GM12891 (cell line): ENCODE data around the gene RTN4RL1.

Source experiments
- DNase-seq: peaks from one replicate; pipeline ENCODE4 v3.0.0; 2011; ENCODE audit warnings: low spot score; ENCODE audit not compliant: insufficient read length
- FAIRE-seq: peaks from 2 replicates; lab custom pipeline; 2011; peaks lifted over from hg19 to GRCh38; lab: Jason Lieb, UNC
- PAX5 ChIP-seq: IDR thresholded peaks from 2 replicates; pipeline ENCODE4 v1.6.1; 2011; ENCODE audit warnings: low read length, moderate library complexity, mild to moderate bottlenecking; ENCODE audit not compliant: insufficient read depth, severe bottlenecking
- POLR2A ChIP-seq: IDR thresholded peaks from 2 replicates; pipeline ENCODE4 v1.6.1; 2011; ENCODE audit warnings: low read depth, low read length, control low read depth
- POLR2AphosphoS5 ChIP-seq: IDR thresholded peaks from 2 replicates; pipeline ENCODE4 v1.6.1; 2011; ENCODE audit warnings: low read depth, low read length, control low read depth
- POU2F2 ChIP-seq: IDR thresholded peaks from 2 replicates; pipeline ENCODE4 v1.6.1; 2011; ENCODE audit warnings: low read depth, mild to moderate bottlenecking, control low read depth, low read length, moderate library complexity
- SPI1 ChIP-seq: IDR thresholded peaks from 2 replicates; pipeline ENCODE4 v1.6.1; 2011; ENCODE audit warnings: low read depth, low read length, control low read depth
- TAF1 ChIP-seq: IDR thresholded peaks from 2 replicates; pipeline ENCODE4 v1.6.1; 2011; ENCODE audit warnings: low read depth, low read length, control low read depth

RTN4RL1 gene

GRCh38 chr17:1942666-1943435 lies 82.3 kb downstream of the RTN4RL1 start:
- no peak for FAIRE-seq

GRCh38 chr17:1942066-1942365 lies 83.1 kb downstream of the RTN4RL1 start:
- FAIRE-seq (no peak), DNase-seq (no peak)
- TF ChIP-seq SPI1 (no peak), POLR2A (no peak), POU2F2 (no peak), TAF1 (no peak), POLR2AphosphoS5 (no peak), PAX5 (no peak)

More at GRCh38 chr17:1942666-1943435, 82.3 kb downstream of the RTN4RL1 start:
- no peak for TF ChIP-seq POLR2A
- TF ChIP-seq POU2F2, result no peak
- TF ChIP-seq POLR2AphosphoS5, result no peak
- TF ChIP-seq PAX5, result no peak
- TF ChIP-seq TAF1, result no peak
- TF ChIP-seq SPI1, result no peak
- no peak for DNase-seq

- no peak for DNase-seq
- FAIRE-seq, result no peak
- TF ChIP-seq TAF1 (no peak), POU2F2 (no peak), SPI1 (no peak)
Measured at GRCh38 chr17:1941272-1942065, 83.7 kb downstream of the RTN4RL1 start.

GRCh38 chr17:1940810-1941185 lies 84.3 kb downstream of the RTN4RL1 start:
- no peak for TF ChIP-seq POLR2A
- no peak for FAIRE-seq
- DNase-seq, result no peak

GRCh38 chr17:1939981-1940809 lies 84.9 kb downstream of the RTN4RL1 start:
- FAIRE-seq (no peak), DNase-seq (no peak)
- TF ChIP-seq PAX5 (no peak), TAF1 (no peak), POU2F2 (no peak), POLR2A (no peak), POLR2AphosphoS5 (no peak), SPI1 (no peak)

- DNase-seq (no peak), FAIRE-seq (no peak)
- TF ChIP-seq PAX5 (no peak), POU2F2 (no peak), POLR2A (no peak), POLR2AphosphoS5 (no peak), SPI1 (no peak), TAF1 (no peak)
Measured at GRCh38 chr17:1937461-1937860, 87.7 kb downstream of the RTN4RL1 start.

- DNase-seq (no peak), FAIRE-seq (no peak)
- TF ChIP-seq POU2F2, result no peak
- no peak for TF ChIP-seq POLR2AphosphoS5
- TF ChIP-seq TAF1, result no peak
Measured at GRCh38 chr17:1936766-1937165, 88.4 kb downstream of the RTN4RL1 start.

GRCh38 chr17:1934901-1935300 lies 90.2 kb downstream of the RTN4RL1 start:
- TF ChIP-seq POU2F2, result no peak
- no peak for TF ChIP-seq PAX5
- no peak for TF ChIP-seq TAF1
- TF ChIP-seq POLR2A, result no peak
- TF ChIP-seq SPI1, result no peak
- no peak for TF ChIP-seq POLR2AphosphoS5
- DNase-seq, result no peak
- FAIRE-seq, result no peak

GRCh38 chr17:1933875-1934715 lies 91.0 kb downstream of the RTN4RL1 start:
- TF ChIP-seq POLR2AphosphoS5, result no peak
- TF ChIP-seq PAX5, result no peak
- TF ChIP-seq SPI1, result no peak
- TF ChIP-seq POLR2A, result no peak
- TF ChIP-seq POU2F2, result no peak
- TF ChIP-seq TAF1, result no peak
- FAIRE-seq (no peak), DNase-seq (no peak)
